ENCODE data around the gene OGFR.
A peak's percentile ranks its signal among the peaks of the same experiment; 100 is the strongest.

The OGFR gene

GRCh38 chr20:62770111-62770910, 34.3 kb upstream of the OGFR start:
- no peak for DNase-seq

DNA sequence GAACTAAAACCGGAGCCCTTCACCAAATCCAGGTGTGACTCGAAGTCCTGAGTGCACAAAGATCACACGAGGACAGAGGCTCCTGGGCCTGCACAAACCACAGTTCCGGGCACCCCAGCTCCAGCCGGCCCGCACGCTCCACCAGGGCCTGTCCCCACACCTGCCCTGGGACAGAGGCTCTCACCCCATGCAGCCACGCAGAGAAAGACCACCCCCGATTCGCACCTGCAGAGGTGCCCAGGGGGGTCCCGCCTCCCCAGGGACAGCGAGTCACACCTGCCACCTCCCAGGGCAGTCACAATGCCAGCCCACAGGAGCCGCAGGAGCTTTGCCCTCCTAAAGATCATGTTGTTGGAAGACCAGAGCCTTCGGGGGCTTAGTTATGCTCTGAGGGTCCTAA, 33.7 kb upstream of the OGFR start:
- no peak for DNase-seq

- no peak for DNase-seq
Observed at GRCh38 chr20:62771396-62772102, 33.1 kb upstream of the OGFR start.

GRCh38 chr20:62772103-62772611, 32.5 kb upstream of the OGFR start:
- no peak for DNase-seq

GRCh38 chr20:62772619-62772989, 32.0 kb upstream of the OGFR start:
- no peak for DNase-seq

DNA sequence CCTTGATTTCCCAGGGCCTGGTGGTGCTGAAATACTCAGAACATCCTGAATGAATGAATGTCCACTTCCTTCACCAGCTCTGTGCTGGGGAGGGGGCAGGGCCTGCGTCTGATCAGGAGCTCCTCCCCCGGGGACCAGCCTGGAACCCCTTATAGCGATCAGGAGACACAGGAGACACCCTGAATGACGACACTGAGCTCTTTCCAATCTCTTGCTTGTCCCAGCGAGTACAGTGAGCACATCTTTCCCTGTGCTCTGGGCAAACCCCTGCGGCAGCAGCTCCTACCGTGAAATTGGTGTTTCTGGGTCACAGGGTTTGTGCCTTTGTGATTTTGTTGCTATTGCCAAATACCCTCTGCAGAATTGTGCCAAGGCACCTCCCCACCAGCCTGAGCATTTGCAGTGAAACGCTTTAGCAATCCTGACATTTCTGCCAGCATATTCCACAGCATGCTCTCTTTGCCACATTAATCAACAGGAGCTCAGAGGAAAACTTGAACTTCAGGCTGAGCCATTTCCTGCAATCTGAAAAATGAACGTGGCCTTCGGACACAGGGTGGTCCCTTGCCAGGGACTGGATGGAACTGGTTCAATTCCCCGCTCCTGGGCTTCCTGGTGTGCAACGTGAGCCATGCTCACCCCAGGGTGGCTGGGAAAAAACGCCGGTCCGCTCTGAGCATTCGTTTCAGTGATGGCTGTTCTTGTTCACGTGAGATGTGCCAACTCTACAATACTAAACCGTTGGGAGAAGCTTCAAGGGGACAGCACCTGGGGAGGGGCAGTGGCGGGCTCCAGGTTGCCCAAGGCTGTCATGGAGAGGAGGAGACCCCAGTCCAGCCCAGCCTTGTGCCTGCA, 31.4 kb upstream of the OGFR start:
- no peak for DNase-seq

GRCh38 chr20:62773845-62774714, 30.6 kb upstream of the OGFR start:
- no peak for DNase-seq

GRCh38 chr20:62774762-62775161, 29.9 kb upstream of the OGFR start:
- no peak for DNase-seq

DNA sequence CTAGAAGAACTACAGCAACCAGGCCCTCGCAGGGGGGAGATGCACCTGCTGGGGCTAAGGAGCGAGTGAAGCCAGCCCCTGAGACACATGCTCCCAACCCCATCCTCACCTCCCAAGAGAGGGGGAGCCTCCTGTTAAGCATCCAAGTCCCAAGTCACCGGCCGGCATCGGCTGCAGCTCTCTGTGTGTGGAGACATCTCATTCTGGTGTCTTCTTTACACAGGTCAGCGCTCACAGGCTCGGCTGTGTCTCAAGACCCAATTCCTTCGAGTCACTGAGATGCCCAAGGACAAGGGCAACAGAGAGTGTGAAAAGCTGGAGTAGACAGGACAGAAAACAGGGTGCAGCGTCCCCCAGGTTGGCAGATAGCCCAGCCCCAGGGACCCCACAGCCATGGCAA, 29.4 kb upstream of the OGFR start:
- DNase-seq = no peak

GRCh38 chr20:62776035-62776691, 28.5 kb upstream of the OGFR start:
- DNase-seq = no peak

DNA sequence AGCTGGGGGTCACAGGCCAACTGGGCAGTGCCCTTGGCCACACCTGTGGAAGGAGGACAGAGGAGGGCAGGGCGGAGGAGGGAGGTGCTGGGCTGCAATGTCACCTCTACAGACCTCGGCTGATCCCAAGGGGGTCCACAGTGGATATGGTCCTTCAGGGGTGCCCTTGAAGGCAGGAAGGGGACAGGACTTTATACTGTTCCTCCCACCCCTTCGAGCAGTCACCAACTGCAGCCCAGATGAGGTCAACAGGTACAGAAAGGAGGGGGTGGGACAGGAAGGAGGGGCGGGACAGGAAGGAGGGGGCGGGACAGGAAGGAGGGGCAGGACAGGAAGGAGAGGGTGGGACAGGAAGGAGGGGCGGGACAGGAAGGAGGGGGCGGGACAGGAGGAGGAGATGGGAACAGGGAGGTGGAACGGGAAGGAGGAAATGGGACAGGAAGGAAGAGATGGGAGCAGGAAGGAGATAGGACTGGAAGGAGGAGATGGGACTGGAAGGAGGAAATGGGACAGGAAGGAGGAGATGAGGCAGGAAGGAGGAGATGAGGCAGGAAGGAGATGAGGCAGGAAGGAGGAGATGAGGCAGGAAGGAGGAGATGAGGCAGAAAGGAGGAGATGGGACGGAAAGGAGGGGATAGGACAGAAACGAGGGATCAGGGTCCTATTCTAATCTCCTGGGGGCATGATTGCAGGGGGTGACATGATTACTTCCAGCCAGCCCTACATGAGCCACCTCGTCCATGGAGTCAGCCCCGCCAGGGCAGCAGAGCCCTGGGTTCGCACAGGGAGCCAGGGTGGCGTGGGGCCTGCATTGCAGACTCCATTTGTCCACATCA, 27.7 kb upstream of the OGFR start:
- DNase-seq = peak; percentile 80

GRCh38 chr20:62777528-62777830, 27.2 kb upstream of the OGFR start:
- no peak for DNase-seq

GRCh38 chr20:62778058-62778457, 26.6 kb upstream of the OGFR start:
- DNase-seq = no peak

- no peak for DNase-seq
Observed at GRCh38 chr20:62778601-62779416, 25.8 kb upstream of the OGFR start.

DNA sequence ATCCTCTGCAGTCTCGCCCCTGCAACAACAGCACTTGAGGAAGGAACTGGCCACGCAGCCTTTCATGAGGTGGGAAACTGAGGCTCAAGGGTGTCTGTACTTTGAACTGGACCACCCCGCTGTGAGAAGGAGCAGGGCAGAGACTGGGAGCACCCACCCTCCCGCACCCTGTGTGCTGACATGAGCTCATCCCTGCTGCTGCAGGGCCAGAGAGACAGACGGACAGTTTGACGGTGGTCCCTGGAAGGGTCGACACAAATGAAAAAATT, 25.3 kb upstream of the OGFR start:
- no peak for DNase-seq

GRCh38 chr20:62780204-62780603, 24.4 kb upstream of the OGFR start:
- no peak for DNase-seq

GRCh38 chr20:62780696-62781095, 23.9 kb upstream of the OGFR start:
- no peak for DNase-seq

- DNase-seq = no peak
Observed at GRCh38 chr20:62782149-62782892, 22.3 kb upstream of the OGFR start.

- no peak for DNase-seq
Observed at GRCh38 chr20:62782893-62783278, 21.7 kb upstream of the OGFR start.

- DNase-seq = no peak
Observed at GRCh38 chr20:62784497-62784896, 20.1 kb upstream of the OGFR start.
